Lower leg skin (tissue), 4 donors: Measurements from ENCODE around the gene GDPD5. TPM values are rescaled to one million over a fixed set of nuclear protein-coding genes. Genes with fewer than 3 reads are reported as not detected.
A peak's percentile ranks its signal among the peaks of the same experiment; 100 is the strongest.

Source experiments
- DNase-seq, 2 donors: peaks; one replicate each; pipeline ENCODE4 v3.0.0-alpha.2; 2019; ENCODE audit warnings: low spot score in 2 of 2
- H3K4me3 ChIP-seq: fragments of 200-600 bp; sonication (generic); 2 replicates; pipeline ENCODE4 v1.5.1; 2017; ENCODE audit warnings: mild to moderate bottlenecking, low read depth; ENCODE audit not compliant: poor library complexity, severe bottlenecking
- POLR2A ChIP-seq, 2 donors: fragments of 450-650 bp; IDR thresholded peaks; one replicate each; pipeline ENCODE4 v1.6.1; 2016 to 2017; ENCODE audit warnings: antibody characterized with exemption in 2 of 2, mild to moderate bottlenecking in 1 of 2, moderate library complexity in 1 of 2
- WGBS, 2 donors: methylation state at CpG; one replicate each; pipeline ENCODE4 v1.1.5; 2018; 5-methylcytosine and 5-hydroxymethylcytosine counted together
- intact Hi-C: fragments of 100-400 bp; cut with DNase I; formaldehyde crosslinking; loops from one replicate; pipeline ENCODE4 v1.15.0; 2023; ENCODE audit warnings: low total_unique reads
- total RNA-seq, 4 donors: library from RNA; depleted of rRNA; stranded (reverse); fragments of >200 nt; gene quantifications; one replicate each; pipeline ENCODE4 v1.1.0, GENCODE V29; 2016
- TF ChIP-seq, protein P1 (sequence below), 3 donors: fragments of 450-650 bp; IDR thresholded peaks; one replicate each; pipeline ENCODE4 v1.5.1; 2016; ENCODE audit warnings: antibody characterized with exemption in 3 of 3, mild to moderate bottlenecking in 3 of 3, moderate library complexity in 2 of 3

The GDPD5 gene
- total RNA-seq, 4 donors from 2014 or later: 3.9 to 8.5 (median 5.2) TPM

DNA sequence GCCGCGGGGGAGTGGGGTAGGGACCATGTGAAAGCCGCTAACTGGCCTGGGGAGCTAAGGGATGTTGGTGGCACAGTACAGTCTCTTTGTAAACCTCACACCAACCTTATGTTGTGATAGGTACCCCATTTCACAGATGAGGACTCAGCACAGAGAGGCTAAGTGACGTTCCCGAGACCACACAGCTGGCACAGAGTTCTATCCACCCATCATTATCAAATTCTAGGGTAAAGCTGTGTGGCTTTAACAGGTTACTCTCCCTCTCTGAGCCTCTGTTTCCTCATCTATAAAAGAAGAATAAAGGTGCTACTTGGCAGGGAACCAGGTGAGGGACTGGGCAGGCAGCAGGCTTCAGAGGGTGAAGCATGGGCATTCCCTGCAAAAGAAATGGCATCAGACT is 1.4 kb upstream of the GDPD5 start:
- 96 to 97% methylated on average over 5 of the region's 5 CpGs for WGBS, 2 donors
- TF ChIP-seq POLR2A (IDR thresholded peaks at IDR 0.05): no peak
- TF ChIP-seq, protein P1, sequence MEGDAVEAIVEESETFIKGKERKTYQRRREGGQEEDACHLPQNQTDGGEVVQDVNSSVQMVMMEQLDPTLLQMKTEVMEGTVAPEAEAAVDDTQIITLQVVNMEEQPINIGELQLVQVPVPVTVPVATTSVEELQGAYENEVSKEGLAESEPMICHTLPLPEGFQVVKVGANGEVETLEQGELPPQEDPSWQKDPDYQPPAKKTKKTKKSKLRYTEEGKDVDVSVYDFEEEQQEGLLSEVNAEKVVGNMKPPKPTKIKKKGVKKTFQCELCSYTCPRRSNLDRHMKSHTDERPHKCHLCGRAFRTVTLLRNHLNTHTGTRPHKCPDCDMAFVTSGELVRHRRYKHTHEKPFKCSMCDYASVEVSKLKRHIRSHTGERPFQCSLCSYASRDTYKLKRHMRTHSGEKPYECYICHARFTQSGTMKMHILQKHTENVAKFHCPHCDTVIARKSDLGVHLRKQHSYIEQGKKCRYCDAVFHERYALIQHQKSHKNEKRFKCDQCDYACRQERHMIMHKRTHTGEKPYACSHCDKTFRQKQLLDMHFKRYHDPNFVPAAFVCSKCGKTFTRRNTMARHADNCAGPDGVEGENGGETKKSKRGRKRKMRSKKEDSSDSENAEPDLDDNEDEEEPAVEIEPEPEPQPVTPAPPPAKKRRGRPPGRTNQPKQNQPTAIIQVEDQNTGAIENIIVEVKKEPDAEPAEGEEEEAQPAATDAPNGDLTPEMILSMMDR (IDR thresholded peaks at IDR 0.05): no peak
- intact Hi-C loops: no loop called here
- H3K4me3 ChIP-seq: no peak overlapping the region
- DNase-seq: no peak

DNA sequence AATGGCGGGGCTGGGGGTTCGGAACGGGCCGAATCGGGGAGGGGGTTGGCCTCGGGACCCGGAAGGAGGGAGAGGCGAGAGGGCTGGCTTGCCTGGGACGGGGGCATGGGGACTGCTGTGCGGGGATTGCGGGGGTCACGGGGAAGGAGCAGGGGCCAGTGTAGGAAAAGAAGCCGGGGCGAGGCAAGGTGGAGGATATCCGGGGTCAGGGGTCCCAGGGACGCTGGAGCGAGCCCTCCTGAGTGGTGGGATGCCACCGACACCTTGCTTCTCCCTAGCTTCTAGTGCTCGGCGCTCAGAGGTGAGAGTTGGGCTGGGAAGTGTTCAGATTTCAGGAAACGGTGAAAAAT is 426 bp upstream of the GDPD5 start:
- H3K4me3 ChIP-seq: peak overlapping the region; percentile 48
- 1 to 6% methylated on average over 21 of the region's 21 CpGs for WGBS, 2 donors
- TF ChIP-seq POLR2A (IDR thresholded peaks at IDR 0.05): no peak
- TF ChIP-seq, protein P1 (IDR thresholded peaks at IDR 0.05): no peak
- DNase-seq: peak in 1 of 2 donors; percentile 28
- intact Hi-C loops: no loop called here

DNA sequence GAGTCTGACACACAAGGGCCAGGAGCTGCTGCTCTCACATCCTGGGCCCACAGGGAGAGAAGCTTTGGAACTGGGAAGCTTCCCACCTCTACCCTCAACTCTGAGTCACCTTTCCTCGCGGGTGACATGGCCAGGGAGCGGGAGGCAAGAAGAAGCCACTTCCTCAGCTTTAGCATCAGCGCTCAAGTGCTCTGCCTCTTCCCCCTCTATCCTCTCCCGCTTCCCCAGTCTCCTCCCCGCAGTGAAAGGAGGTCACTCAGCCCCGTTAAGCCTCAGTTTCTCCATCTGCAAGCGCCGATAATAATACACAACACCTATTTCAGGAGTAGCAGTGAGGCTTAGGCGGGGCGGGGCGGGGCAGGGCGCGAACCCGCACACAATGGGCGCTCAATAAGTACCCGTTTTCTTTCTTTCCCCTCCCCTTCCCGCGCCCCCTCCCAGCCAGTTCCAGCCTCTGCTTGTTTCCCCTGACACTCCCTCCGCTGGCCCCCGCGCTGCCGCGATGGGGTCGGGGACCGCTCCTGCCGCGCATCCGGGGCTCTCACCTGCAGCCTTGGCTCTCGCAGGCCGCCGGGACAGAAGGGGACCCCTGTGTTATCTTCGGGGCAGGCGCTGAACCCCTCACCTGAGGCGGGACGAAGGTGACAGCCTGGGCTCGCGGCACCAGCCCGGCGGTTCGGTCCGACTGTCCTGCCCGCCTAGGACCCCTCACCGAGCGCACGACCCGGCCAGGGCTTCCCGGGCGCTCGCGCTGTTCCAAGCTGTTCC is 892 bp downstream of the GDPD5 start:
- intact Hi-C loops: no loop called here
- TF ChIP-seq, protein P1 (IDR thresholded peaks at IDR 0.05): no peak
- no peak for TF ChIP-seq POLR2A (IDR thresholded peaks at IDR 0.05)
- DNase-seq: no peak
- peak overlapping the region; percentile 48 for H3K4me3 ChIP-seq
- 7 to 8% methylated on average over 39 to 49 of the region's 51 CpGs for WGBS, 2 donors

DNA sequence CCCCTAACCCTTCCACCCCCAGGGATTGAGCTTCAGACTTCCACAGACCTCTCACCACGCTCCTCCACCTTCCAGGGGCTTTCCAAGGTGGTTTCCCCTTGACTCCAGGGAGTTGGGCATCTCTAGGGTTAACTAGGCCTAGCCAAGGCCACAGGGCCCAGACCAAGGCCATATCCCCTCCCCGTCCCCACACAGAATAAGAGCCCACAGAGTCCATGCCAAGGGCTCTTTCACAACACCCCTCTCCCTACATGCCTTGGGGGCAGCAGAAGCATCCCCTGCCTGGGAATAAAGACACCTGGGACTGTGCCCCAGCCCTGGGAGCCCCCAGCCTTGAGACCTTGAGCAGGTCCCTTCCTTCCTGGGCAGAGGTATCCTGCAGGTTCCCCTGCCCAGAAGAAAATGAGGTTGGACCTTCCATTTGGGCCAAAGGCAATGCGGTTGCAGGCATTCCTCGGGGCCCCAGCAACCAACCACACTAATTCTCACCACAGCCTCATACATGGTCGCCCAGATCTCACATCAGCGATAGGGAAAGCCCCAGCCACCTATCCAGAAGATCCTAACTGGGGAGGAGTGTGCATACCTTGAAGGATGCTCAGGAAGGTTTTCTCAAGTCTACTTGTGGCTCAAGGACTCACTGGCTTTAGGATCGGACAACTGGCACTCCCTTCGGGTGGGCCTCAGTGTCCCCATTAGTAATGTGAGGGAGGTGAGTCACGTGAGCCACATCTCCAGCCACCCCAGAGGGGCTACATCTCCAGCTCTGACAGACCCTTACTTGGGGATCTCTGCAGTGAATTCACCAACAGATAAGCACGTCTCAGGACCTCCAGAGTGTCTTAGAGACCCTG is 1.7 kb downstream of the GDPD5 start:
- intact Hi-C loops: no loop called here
- WGBS, 2 donors: 75 to 78% methylated on average over 8 to 10 of the region's 10 CpGs
- TF ChIP-seq, protein P1 (IDR thresholded peaks at IDR 0.05): no peak
- no peak for TF ChIP-seq POLR2A (IDR thresholded peaks at IDR 0.05)
- no peak overlapping the region for H3K4me3 ChIP-seq
- no peak for DNase-seq

DNA sequence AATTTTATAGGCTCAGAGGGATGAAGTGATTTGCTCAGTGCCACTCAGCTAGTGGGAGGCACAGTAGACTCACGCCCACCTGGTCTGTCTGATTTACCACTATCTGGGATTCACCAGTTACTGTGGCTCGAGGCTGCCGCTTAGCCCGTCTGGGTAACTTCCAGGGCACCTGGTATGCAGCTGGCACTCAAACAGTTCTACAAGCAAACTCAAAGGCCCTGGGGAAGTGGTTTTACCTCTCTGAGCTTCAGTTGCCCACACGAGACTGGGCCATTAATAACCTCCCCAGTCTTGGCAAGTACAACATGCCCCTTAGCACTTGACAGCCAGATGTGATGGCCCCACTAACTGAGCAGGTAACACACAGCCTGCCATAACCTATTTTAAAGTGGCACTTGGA is 2.6 kb downstream of the GDPD5 start:
- TF ChIP-seq, protein P1 (IDR thresholded peaks at IDR 0.05): no peak
- DNase-seq: no peak
- intact Hi-C loops: no loop called here
- no peak overlapping the region for H3K4me3 ChIP-seq
- 80 to 88% methylated on average over 5 of the region's 5 CpGs for WGBS, 2 donors
